HEK293T (cell line): Measurements from ENCODE around the gene TANC1.

Experiments
- CTCF ChIA-PET: fragments of 350-600 bp; formaldehyde crosslinking; extraction: SDS; loops from one replicate; lab custom pipeline; 2021; ENCODE audit warnings: antibody characterized with exemption, inconsistent platforms; lab: Yijun Ruan, JAX
- POLR2A ChIA-PET: fragments of 350-600 bp; formaldehyde crosslinking; extraction: SDS; loops from one replicate; lab custom pipeline; 2020; ENCODE audit warnings: antibody characterized with exemption, inconsistent platforms; lab: Yijun Ruan, JAX
- DNase-seq: peaks from one replicate; pipeline ENCODE4 v3.0.0; 2012; ENCODE audit warnings: mixed read lengths; ENCODE audit errors: extremely low spot score
- ARNT ChIP-seq: fragments of 450-650 bp; IDR thresholded peaks from 2 replicates; pipeline ENCODE4 v1.6.1; 2017; ENCODE audit warnings: mild to moderate bottlenecking
- BHLHE40 ChIP-seq: fragments of 450-650 bp; IDR thresholded peaks from 2 replicates; pipeline ENCODE4 v1.6.1; 2016; ENCODE audit warnings: mild to moderate bottlenecking, moderate library complexity, borderline replicate concordance
- CTBP1 ChIP-seq: fragments of 450-650 bp; IDR thresholded peaks from 2 replicates; pipeline ENCODE4 v1.6.1; 2016; ENCODE audit warnings: borderline replicate concordance
- ELF4 ChIP-seq: fragments of 450-650 bp; IDR thresholded peaks from 2 replicates; pipeline ENCODE4 v1.6.1; 2017; ENCODE audit warnings: antibody characterized with exemption
- FOXA1 ChIP-seq: fragments of 450-650 bp; IDR thresholded peaks from 2 replicates; pipeline ENCODE4 v1.6.1; 2016; ENCODE audit warnings: mild to moderate bottlenecking
- FOXK2 ChIP-seq: fragments of 450-650 bp; IDR thresholded peaks from 2 replicates; pipeline ENCODE4 v1.6.1; 2016; ENCODE audit warnings: mild to moderate bottlenecking
- FOXM1 ChIP-seq: fragments of 450-650 bp; IDR thresholded peaks from 2 replicates; pipeline ENCODE4 v1.6.1; 2017; ENCODE audit warnings: mild to moderate bottlenecking, borderline replicate concordance
- HDGF ChIP-seq: fragments of 450-650 bp; IDR thresholded peaks from 2 replicates; pipeline ENCODE4 v1.6.1; 2017; ENCODE audit warnings: antibody characterized with exemption, borderline replicate concordance
- L3MBTL2 ChIP-seq: fragments of 450-650 bp; conservative IDR thresholded peaks from 2 replicates; pipeline ENCODE4 v1.6.1; 2016; ENCODE audit warnings: mild to moderate bottlenecking
- LEF1 ChIP-seq: fragments of 450-650 bp; IDR thresholded peaks from 2 replicates; pipeline ENCODE4 v1.6.1; 2017; ENCODE audit warnings: mild to moderate bottlenecking, borderline replicate concordance
- NFRKB ChIP-seq: fragments of 450-650 bp; IDR thresholded peaks from 2 replicates; pipeline ENCODE4 v1.6.1; 2016; ENCODE audit warnings: mild to moderate bottlenecking, moderate library complexity
- SP1 ChIP-seq: fragments of 450-650 bp; IDR thresholded peaks from 2 replicates; pipeline ENCODE4 v1.6.1; 2017
- SUZ12 ChIP-seq: fragments of 450-650 bp; IDR thresholded peaks from 2 replicates; pipeline ENCODE4 v1.6.1; 2016; ENCODE audit warnings: mild to moderate bottlenecking
- TARDBP ChIP-seq: fragments of 450-650 bp; IDR thresholded peaks from 2 replicates; pipeline ENCODE4 v1.6.1; 2016
- ZNF384 ChIP-seq: fragments of 450-650 bp; IDR thresholded peaks from 2 replicates; pipeline ENCODE4 v1.6.1; 2016
- TF ChIP-seq, protein P1 (sequence below): fragments of 450-650 bp; IDR thresholded peaks from 2 replicates; pipeline ENCODE4 v1.6.1; 2016

TANC1 gene

DNA sequence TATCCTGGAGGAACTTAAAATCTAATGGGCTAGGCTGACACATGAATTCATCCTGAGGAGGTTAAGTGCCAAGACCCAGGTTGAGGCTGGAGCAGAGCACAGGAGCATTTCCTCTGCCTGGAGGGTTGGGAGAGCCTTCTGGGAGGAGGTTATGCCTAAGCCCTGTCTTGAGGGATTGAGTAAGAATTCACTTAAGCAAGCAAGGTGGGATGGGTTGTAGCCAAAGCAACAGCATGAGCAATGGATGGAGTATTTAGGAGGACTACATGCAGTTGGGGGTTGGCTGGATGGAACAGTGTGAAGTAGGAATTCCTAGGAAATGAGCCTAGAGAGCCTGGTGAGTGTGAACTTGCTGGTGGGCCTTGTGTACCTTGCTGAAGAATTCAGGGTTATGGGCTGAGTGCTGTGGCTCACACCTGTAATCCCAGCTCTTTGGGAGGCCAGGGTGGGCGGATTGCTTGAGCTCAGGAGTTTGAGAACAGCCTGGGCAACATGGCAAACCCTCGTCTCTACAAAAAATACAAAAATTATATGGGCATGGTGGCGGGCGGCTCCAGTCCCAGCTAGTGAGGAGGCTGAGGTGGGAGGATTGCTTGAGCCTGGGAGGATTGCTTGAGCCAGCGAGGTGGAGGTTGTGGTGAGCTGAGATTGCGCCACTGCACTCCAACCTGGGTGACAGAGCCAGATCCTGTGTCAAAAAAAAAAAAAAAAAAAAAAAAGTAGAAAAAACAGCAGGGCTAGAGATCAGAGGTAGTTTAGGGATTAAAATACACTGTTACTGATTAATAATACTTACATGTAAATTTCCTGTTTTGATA, 22.2 kb downstream of the TANC1 start:
- ChIA-PET POLR2A (no interaction called here), CTCF (no interaction called here)
- TF ChIP-seq SUZ12 (no peak), TARDBP (no peak), L3MBTL2 (no peak), ARNT (no peak), SP1 (no peak), BHLHE40 (no peak), LEF1 (no peak)
- TF ChIP-seq, protein P1, sequence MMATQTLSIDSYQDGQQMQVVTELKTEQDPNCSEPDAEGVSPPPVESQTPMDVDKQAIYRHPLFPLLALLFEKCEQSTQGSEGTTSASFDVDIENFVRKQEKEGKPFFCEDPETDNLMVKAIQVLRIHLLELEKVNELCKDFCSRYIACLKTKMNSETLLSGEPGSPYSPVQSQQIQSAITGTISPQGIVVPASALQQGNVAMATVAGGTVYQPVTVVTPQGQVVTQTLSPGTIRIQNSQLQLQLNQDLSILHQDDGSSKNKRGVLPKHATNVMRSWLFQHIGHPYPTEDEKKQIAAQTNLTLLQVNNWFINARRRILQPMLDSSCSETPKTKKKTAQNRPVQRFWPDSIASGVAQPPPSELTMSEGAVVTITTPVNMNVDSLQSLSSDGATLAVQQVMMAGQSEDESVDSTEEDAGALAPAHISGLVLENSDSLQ = no peak
- DNase-seq = no peak

DNA sequence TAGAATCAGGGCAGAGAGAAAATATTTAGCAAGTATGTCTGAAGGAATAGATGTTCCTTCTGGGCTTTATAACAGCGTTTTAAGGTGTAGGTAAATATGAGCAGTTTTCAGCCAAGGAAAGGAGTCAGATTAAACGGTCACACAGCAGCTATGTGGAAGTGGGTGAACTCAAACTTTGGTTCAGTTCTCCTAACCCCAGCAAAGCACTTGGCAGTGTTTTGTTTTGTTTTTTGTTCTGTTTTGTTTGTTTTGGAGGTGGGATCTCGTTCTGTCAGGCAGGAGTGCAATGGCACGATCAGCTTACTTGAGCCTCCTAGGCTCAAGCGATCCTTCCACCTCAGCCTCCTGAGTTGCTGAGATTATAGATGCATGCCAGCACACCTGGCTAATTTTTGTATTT, 24.6 kb downstream of the TANC1 start:
- no peak for DNase-seq
- TF ChIP-seq BHLHE40 (no peak), HDGF (no peak), FOXA1 (no peak), NFRKB (no peak), ZNF384 (no peak), CTBP1 (no peak), L3MBTL2 (no peak), FOXM1 (no peak), TARDBP (no peak), ELF4 (no peak), SP1 (no peak), LEF1 (no peak), ARNT (no peak), FOXK2 (no peak), SUZ12 (no peak)
- TF ChIP-seq, protein P1 = no peak
- ChIA-PET CTCF (no interaction called here), POLR2A (no interaction called here)

DNA sequence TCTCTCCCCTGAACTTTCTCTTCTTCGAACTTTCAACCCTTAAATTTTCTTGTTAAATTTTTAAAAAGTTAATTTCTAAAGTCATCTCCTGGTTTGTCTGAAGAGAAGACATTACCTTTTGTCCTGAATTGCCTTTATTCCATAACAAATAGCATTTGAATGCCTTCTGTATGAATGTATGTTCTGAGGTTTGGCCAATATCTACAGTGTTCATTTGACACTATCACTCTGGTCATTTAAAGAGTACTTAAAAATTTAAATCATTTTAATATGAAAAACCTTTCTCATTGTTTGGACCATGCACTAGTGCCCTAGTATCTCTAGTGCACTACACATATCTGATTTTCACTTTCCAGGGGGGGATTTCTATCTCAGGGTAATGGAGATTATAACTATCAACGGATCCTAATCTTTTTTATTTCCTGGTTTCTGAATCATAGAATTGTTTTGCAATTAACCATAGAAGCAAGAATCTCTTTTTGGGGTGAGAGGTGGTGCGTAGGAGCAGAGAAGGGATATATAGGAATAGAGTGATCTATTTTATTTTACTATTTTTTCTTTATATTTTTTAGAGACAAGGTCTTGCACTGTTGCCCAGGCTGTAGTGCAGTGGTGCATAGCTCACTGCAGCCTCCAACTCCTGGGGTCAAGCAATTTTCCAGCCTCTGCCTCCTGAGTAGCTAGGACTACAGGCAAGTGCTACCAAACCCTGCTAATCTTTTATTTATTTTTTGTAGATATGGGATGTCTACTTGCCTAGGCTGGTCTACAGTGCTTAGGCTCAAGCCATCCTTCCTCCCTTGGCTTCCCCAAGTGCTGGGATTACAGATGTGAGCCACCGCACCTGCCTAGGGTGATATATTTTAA, 25.5 kb downstream of the TANC1 start:
- CTCF ChIA-PET = no interaction called here
- TF ChIP-seq LEF1 (no peak), TARDBP (no peak), HDGF (no peak), ARNT (no peak), SP1 (no peak)
- no peak for DNase-seq
- POLR2A ChIA-PET = interaction anchor here (1.4 kb wide), 1 partner anchor 15 kb away, joined by 3 read pairs; no protein-coding TSS in a partner anchor

DNA sequence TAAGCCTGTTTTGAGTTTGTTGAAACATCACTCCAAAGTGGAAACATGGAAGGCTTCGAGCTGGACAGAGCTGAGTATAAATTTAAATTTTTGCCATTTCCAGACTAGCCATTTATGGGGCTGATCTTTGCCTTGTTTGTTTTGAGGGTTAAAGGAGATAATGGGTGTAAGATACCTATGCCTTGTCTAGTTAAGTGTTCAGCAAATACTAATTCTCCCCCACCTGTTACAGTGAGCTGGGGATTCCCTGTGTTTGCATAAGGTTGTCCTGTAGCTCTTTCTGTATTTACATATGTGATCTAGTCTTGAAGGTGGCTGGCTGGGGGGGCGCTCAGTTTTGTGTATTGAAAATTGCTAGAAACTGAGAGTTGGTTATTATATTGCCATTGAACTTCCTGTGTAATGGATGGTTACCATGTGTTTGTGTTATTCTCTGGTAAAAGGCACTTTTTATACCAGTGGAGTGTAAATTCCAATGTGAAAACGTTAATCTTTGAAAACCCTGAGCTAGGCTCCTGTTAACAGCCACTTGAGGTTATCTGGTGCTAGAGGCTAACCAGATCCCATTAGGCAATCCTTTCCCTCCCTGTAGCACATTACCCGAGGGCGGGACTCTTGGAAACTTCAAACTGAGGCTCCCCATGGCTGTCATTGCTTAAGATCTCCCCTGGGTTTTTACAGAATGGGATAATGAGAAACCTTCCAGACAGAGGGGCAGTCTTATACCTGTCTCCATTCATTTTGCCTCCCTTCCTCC, 26.7 kb downstream of the TANC1 start:
- peak; percentile 44 for DNase-seq
- ChIA-PET CTCF (interaction anchor here (1.6 kb wide), 1 partner anchor 99 kb away, joined by 4 read pairs; no protein-coding TSS in a partner anchor), POLR2A (interaction anchor here (1.4 to 1.6 kb wide), 2 partner anchors 16 to 27 kb away, joined by 3 to 6 read pairs; partner anchors contain the start of gene TANC1)
- no peak for TF ChIP-seq CTBP1
- no peak for TF ChIP-seq FOXK2
- TF ChIP-seq BHLHE40 = no peak
- no peak for TF ChIP-seq L3MBTL2
- no peak for TF ChIP-seq NFRKB
- TF ChIP-seq ARNT = no peak
- no peak for TF ChIP-seq TARDBP
- no peak for TF ChIP-seq HDGF
- TF ChIP-seq, protein P1 = no peak
- TF ChIP-seq ZNF384 = no peak
- TF ChIP-seq SP1 = no peak

DNA sequence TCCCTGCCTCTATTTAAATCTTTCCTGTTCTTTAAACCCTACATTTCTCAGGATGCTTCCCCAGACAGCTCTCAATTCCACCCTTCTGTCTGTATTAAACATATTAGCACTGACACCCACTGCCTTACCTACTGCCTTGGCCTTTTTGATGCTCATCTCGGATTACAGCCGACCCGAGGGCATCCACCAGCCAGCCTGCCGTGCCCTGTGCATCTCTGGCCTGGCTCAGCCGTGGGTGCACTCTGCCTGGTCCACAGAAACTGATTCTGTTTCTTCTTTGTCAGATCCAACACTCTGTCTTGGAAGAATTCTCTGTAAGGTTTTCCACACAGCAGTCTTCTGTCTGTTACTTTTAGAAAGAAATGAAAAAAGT, 27.2 kb downstream of the TANC1 start:
- DNase-seq = no peak
- no peak for TF ChIP-seq HDGF
- no peak for TF ChIP-seq FOXM1
- TF ChIP-seq L3MBTL2 = no peak
- ChIA-PET POLR2A (interaction anchor here (1.6 kb wide), 1 partner anchor 28 kb away, joined by 6 read pairs; the partner anchor contains the start of gene TANC1), CTCF (interaction anchor here (1.6 kb wide), 1 partner anchor 99 kb away, joined by 4 read pairs; no protein-coding TSS in a partner anchor)
